HCT116 (cell line): ENCODE measurements around the gene HOXB9. TPM values are rescaled to one million over a fixed set of nuclear protein-coding genes. Genes with fewer than 3 reads are reported as not detected.

Experiments used
- ATAC-seq: fragments of 200-7000 bp; cut with Tn5 transposase; 2 replicates; pipeline ENCODE4 v1.9.1; 2020; ENCODE audit warnings: mild to moderate bottlenecking, moderate library complexity
- BruUV-seq: library from RNA; stranded (reverse); fragments of 400-500 nt; replicated peaks from 2 replicates; lab custom pipeline; 2021; lab: Mats Ljungman, UMichigan
- CTCF ChIA-PET: fragments of 300-600 bp; sonication (Branson Sonifier 250); formaldehyde crosslinking; loops from one replicate; lab custom pipeline; 2021; ENCODE audit warnings: antibody characterized with exemption; lab: Charles Lee
- POLR2A ChIA-PET: fragments of 300-600, 350-600 bp; sonication (Branson Sonifier 250); formaldehyde crosslinking; loops from one replicate; lab custom pipeline; 2021; ENCODE audit warnings: antibody characterized with exemption; lab: Charles Lee
- RAD21 ChIA-PET, 2 experiments: fragments of 300-600 bp; sonication (Branson Sonifier 250); formaldehyde crosslinking; loops; one replicate each; lab custom pipeline; 2023; ENCODE audit warnings: low total read pairs in 2 of 2; ENCODE audit not compliant: uncharacterized antibody in 2 of 2, unreplicated experiment in 2 of 2, low non-redundant PET in 1 of 2; lab: Charles Lee
- DNase-seq: peaks from one replicate; pipeline ENCODE4 v3.0.0-alpha.2; 2010; ENCODE audit warnings: low read depth, low spot score
- H2AFZ ChIP-seq: fragments of 200-600 bp; shearing (Covaris generic), sonication (generic); 2 replicates; pipeline ENCODE4 v1.6.1; 2017; ENCODE audit warnings: low read depth, mixed run types, mixed read lengths, antibody characterized with exemption, low read length; ENCODE audit not compliant: poor library complexity, severe bottlenecking
- H3K27ac ChIP-seq: 2 replicates; pipeline ENCODE4 v1.5.1; 2012; ENCODE audit warnings: low read depth, low read length
- H3K27me3 ChIP-seq: fragments of 200-600 bp; sonication (generic); 2 replicates; pipeline ENCODE4 v1.6.1; 2016; ENCODE audit warnings: mixed run types, low read length, mixed read lengths; ENCODE audit not compliant: insufficient read depth
- H3K36me3 ChIP-seq, 2 experiments: fragments of 200-500 bp in 1 of 2; fragments of 200-600 bp in 1 of 2; sonication (Bioruptor generic) in 1 of 2; sonication (generic) in 1 of 2; 2 replicates each; pipeline versions ENCODE4 v1.5.1 to v1.6.1; 2014 to 2016; ENCODE audit warnings: low read length in 2 of 2, inconsistent platforms in 1 of 2, mixed read lengths in 1 of 2, mixed run types in 1 of 2; ENCODE audit not compliant: insufficient read depth in 2 of 2, control insufficient read depth in 1 of 2
- H3K4me1 ChIP-seq, 2 experiments: fragments of 200-600 bp in 1 of 2; sonication (generic) in 1 of 2; 2 replicates each; pipeline versions ENCODE4 v1.5.1 to v1.6.1; 2012 to 2017; ENCODE audit warnings: low read length in 2 of 2, inconsistent platforms in 1 of 2, mild to moderate bottlenecking in 1 of 2, mixed read lengths in 1 of 2, mixed run types in 1 of 2, moderate library complexity in 1 of 2; ENCODE audit not compliant: insufficient read depth in 2 of 2, control insufficient read depth in 1 of 2
- H3K4me2 ChIP-seq: fragments of 200-600 bp; sonication (generic); 2 replicates; pipeline ENCODE4 v1.6.1; 2017; ENCODE audit warnings: mixed run types, low read length, mixed read lengths
- H3K4me3 ChIP-seq, 2 experiments: fragments of 200-600 bp in 1 of 2; sonication (generic) in 1 of 2; replicated peaks in 1 of 2; 2 replicates each; pipeline ENCODE4 v1.5.1; 2011 to 2016; ENCODE audit warnings: low read length in 2 of 2, control low read depth in 1 of 2, low read depth in 1 of 2, mild to moderate bottlenecking in 1 of 2, mixed read lengths in 1 of 2, mixed run types in 1 of 2
- H3K79me2 ChIP-seq: fragments of 200-600 bp; sonication (generic); 2 replicates; pipeline ENCODE4 v1.6.1; 2017; ENCODE audit warnings: mild to moderate bottlenecking, mixed run types, low read length, moderate library complexity, mixed read lengths; ENCODE audit not compliant: insufficient read depth
- H3K9ac ChIP-seq: fragments of 200-600 bp; sonication (generic); 2 replicates; pipeline ENCODE4 v1.6.1; 2016; ENCODE audit warnings: low read length, mixed read lengths
- H3K9me2 ChIP-seq: fragments of 200-600 bp; sonication (generic), shearing (Covaris generic); 2 replicates; pipeline ENCODE4 v1.6.1; 2017; ENCODE audit warnings: mixed run types, mild to moderate bottlenecking, moderate library complexity; ENCODE audit not compliant: insufficient read depth
- H3K9me3 ChIP-seq, 2 experiments: fragments of 200-500 bp in 1 of 2; fragments of 200-600 bp in 1 of 2; sonication (Bioruptor generic) in 1 of 2; sonication (generic) in 1 of 2; 2 replicates each; pipeline ENCODE4 v1.6.1; 2014 to 2017; ENCODE audit warnings: low read length in 2 of 2, mixed read lengths in 2 of 2, inconsistent platforms in 1 of 2, low read depth in 1 of 2, mild to moderate bottlenecking in 1 of 2, mixed run types in 1 of 2, moderate library complexity in 1 of 2; ENCODE audit not compliant: control insufficient read depth in 1 of 2, insufficient read depth in 1 of 2
- H4K20me1 ChIP-seq: fragments of 200-600 bp; sonication (generic), shearing (Covaris generic); 2 replicates; pipeline ENCODE4 v1.6.1; 2017; ENCODE audit warnings: mixed run types, mild to moderate bottlenecking, moderate library complexity; ENCODE audit not compliant: insufficient read depth
- CEBPB ChIP-seq: IDR thresholded peaks from 2 replicates; pipeline ENCODE4 v1.6.1; 2012; ENCODE audit warnings: low read depth
- CTCF ChIP-seq, 3 experiments: fragments of 200-600 bp in 1 of 3; sonication (generic) in 1 of 3; IDR thresholded peaks in 2 of 3; conservative IDR thresholded peaks in 1 of 3; 2 replicates each; pipeline ENCODE4 v1.5.1; 2012 to 2017; ENCODE audit warnings: low read depth in 2 of 3, low read length in 2 of 3, antibody characterized with exemption in 1 of 3, borderline replicate concordance in 1 of 3, control low read depth in 1 of 3, mild to moderate bottlenecking in 1 of 3, mixed read lengths in 1 of 3, mixed run types in 1 of 3, moderate library complexity in 1 of 3; ENCODE audit not compliant: insufficient read depth in 1 of 3
- EGR1 ChIP-seq: IDR thresholded peaks from 2 replicates; pipeline ENCODE4 v1.6.1; 2012; ENCODE audit warnings: low read depth
- ELF1 ChIP-seq: IDR thresholded peaks from 2 replicates; pipeline ENCODE4 v1.6.1; 2012; ENCODE audit warnings: low read depth, borderline replicate concordance
- EZH2 ChIP-seq: fragments of 200-600 bp; sonication (generic); IDR thresholded peaks from 2 replicates; pipeline ENCODE4 v1.6.1; 2017; ENCODE audit warnings: antibody characterized with exemption, mixed run types
- EZH2phosphoT487 ChIP-seq: fragments of 200-600 bp; IDR thresholded peaks from 2 replicates; pipeline ENCODE4 v1.6.1; 2018; ENCODE audit warnings: antibody characterized with exemption, borderline replicate concordance
- FOSL1 ChIP-seq: IDR thresholded peaks from 2 replicates; pipeline ENCODE4 v1.6.1; 2012; ENCODE audit warnings: low read depth
- POLR2A ChIP-seq: IDR thresholded peaks from 2 replicates; pipeline ENCODE4 v1.7.0; 2011; ENCODE audit warnings: borderline replicate concordance; ENCODE audit not compliant: insufficient read depth, insufficient read length; ENCODE audit errors: extremely low read depth
- RAD21 ChIP-seq: IDR thresholded peaks from 2 replicates; pipeline ENCODE4 v1.6.1; 2012; ENCODE audit warnings: low read depth, mild to moderate bottlenecking
- SIN3A ChIP-seq: IDR thresholded peaks from 2 replicates; pipeline ENCODE4 v1.6.1; 2012; ENCODE audit warnings: low read depth
- SP1 ChIP-seq: IDR thresholded peaks from 2 replicates; pipeline ENCODE4 v1.6.1; 2012; ENCODE audit warnings: low read depth
- TCF7L2 ChIP-seq: IDR thresholded peaks from 2 replicates; pipeline ENCODE4 v1.7.0; 2011; ENCODE audit warnings: borderline replicate concordance, inconsistent platforms; ENCODE audit not compliant: insufficient read depth, insufficient read length; ENCODE audit errors: extremely low read depth
- YY1 ChIP-seq: IDR thresholded peaks from 2 replicates; pipeline ENCODE4 v1.6.1; 2011; ENCODE audit warnings: low read length, low read depth, moderate library complexity, mild to moderate bottlenecking; ENCODE audit not compliant: insufficient replicate concordance; ENCODE audit errors: extremely low read depth
- ZBTB33 ChIP-seq: IDR thresholded peaks from 2 replicates; pipeline ENCODE4 v1.6.1; 2011; ENCODE audit warnings: mild to moderate bottlenecking, low read length, moderate library complexity; ENCODE audit not compliant: insufficient replicate concordance; ENCODE audit errors: extremely low read depth
- ZFX ChIP-seq: fragments of 450-650 bp; IDR thresholded peaks from 2 replicates; pipeline ENCODE4 v1.6.1; 2017
- intact Hi-C: fragments of 100-400 bp; cut with micrococcal nuclease; formaldehyde crosslinking; loops from 2 replicates; pipeline ENCODE4 v1.10.0; 2022
- total RNA-seq: library from RNA; stranded (reverse); gene quantifications from one replicate; pipeline ENCODE4 v1.2.1, GENCODE V29; 2021; ENCODE audit not compliant: unreplicated experiment
- TF ChIP-seq, protein P1 (sequence below): IDR thresholded peaks from 2 replicates; pipeline ENCODE4 v1.6.1; 2012
- TF ChIP-seq, protein P2 (sequence below): IDR thresholded peaks from 2 replicates; pipeline ENCODE4 v1.6.1; 2012; ENCODE audit warnings: low read depth

Gene HOXB9
- total RNA-seq, 1 experiment from 2014 or later: 40.1 TPM

DNA sequence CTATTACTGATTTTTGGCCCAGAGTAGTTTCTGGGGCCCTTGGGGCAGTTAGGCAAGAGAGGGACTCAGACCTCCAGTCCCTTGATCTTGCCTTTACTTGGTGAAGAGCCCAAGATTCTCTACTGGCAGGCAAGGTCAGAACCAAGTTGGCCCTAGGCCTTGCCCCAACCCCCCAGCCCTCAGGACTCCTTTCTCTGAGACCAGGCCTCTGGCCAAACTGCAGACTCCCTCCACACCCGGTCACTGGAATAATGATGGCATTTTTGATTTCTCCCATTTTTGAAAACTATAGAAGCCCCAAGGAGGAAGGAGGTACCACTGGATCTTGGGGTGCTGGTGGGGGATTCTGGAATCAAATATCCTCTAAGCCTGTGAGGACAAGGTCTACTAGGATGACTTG is 18.0 kb upstream of the HOXB9 start:
- Histone ChIP-seq H3K36me3 (peaks cover 0 to 15% of the 10 kb centered on the region in 2 experiments; a peak in 1 of 4 replicates), H3K9me2 (no peaks in the 10 kb centered on the region), H3K4me2 (peak overlapping the region; percentile 90; the same call in 1 of the 2 replicates), H3K4me1 (peaks cover 17 to 46% of the 10 kb centered on the region in 2 experiments; a peak in 3 of 4 replicates), H3K27ac (no peak overlapping the region), H3K4me3 (no peak overlapping the region), H3K79me2 (peaks cover 79% of the 10 kb centered on the region), H3K27me3 (no peaks in the 10 kb centered on the region), H2AFZ (no peak overlapping the region), H3K9ac (no peak overlapping the region), H4K20me1 (no peaks in the 10 kb centered on the region), H3K9me3 (no peaks in the 10 kb centered on the region)
- DNase-seq (no peak), ATAC-seq (no peak)
- intact Hi-C loops: no loop called here
- TF ChIP-seq ZFX (no peak), CEBPB (no peak), ZBTB33 (no peak), RAD21 (no peak), SIN3A (no peak), ELF1 (no peak), YY1 (no peak), TCF7L2 (no peak), EZH2 (no peak), EGR1 (no peak), CTCF (IDR thresholded peaks at IDR 0.05 in 2 of 3, conservative IDR thresholded peaks at IDR 0.05 in 1 of 3; ENCODE audit: borderline replicate concordance in 1 of 3, insufficient read depth in 1 of 3, low read depth in 2 of 3, low read length in 2 of 3) (no peak), POLR2A (no peak), FOSL1 (no peak), EZH2phosphoT487 (no peak), SP1 (no peak)
- TF ChIP-seq, protein P1, sequence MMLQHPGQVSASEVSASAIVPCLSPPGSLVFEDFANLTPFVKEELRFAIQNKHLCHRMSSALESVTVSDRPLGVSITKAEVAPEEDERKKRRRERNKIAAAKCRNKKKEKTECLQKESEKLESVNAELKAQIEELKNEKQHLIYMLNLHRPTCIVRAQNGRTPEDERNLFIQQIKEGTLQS: no peak
- TF ChIP-seq, protein P2, sequence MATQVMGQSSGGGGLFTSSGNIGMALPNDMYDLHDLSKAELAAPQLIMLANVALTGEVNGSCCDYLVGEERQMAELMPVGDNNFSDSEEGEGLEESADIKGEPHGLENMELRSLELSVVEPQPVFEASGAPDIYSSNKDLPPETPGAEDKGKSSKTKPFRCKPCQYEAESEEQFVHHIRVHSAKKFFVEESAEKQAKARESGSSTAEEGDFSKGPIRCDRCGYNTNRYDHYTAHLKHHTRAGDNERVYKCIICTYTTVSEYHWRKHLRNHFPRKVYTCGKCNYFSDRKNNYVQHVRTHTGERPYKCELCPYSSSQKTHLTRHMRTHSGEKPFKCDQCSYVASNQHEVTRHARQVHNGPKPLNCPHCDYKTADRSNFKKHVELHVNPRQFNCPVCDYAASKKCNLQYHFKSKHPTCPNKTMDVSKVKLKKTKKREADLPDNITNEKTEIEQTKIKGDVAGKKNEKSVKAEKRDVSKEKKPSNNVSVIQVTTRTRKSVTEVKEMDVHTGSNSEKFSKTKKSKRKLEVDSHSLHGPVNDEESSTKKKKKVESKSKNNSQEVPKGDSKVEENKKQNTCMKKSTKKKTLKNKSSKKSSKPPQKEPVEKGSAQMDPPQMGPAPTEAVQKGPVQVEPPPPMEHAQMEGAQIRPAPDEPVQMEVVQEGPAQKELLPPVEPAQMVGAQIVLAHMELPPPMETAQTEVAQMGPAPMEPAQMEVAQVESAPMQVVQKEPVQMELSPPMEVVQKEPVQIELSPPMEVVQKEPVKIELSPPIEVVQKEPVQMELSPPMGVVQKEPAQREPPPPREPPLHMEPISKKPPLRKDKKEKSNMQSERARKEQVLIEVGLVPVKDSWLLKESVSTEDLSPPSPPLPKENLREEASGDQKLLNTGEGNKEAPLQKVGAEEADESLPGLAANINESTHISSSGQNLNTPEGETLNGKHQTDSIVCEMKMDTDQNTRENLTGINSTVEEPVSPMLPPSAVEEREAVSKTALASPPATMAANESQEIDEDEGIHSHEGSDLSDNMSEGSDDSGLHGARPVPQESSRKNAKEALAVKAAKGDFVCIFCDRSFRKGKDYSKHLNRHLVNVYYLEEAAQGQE: no peak
- ChIA-PET POLR2A (no interaction called here), CTCF (no interaction called here), RAD21 (no interaction called here)
- BruUV-seq: no TSS peak
